ENCODE measurements around the gene SERPINB5.

- TF ChIP-seq CTCF (conservative IDR thresholded peaks at IDR 0.05) (no peak), EZH2 (IDR thresholded peaks at IDR 0.05; ENCODE audit: low read depth) (no peak)
Measured at GRCh38 chr18:63457977-63458376, 18.8 kb upstream of the SERPINB5 start.
